B cell (primary cell): ENCODE measurements around the gene OR5AU1. TPM values are rescaled to one million over a fixed set of nuclear protein-coding genes. Genes with fewer than 3 reads are reported as not detected.
A peak's percentile ranks its signal among the peaks of the same experiment; 100 is the strongest.

Source experiments
- ATAC-seq: fragments of 200-7000 bp; cut with Tn5 transposase; one replicate; pipeline ENCODE4 v1.10.0; 2021; ENCODE audit warnings: low read depth, mild to moderate bottlenecking, moderate number of reproducible peaks, moderate library complexity
- CTCF ChIA-PET: fragments of 350-600 bp; sonication (Branson Sonifier 250); formaldehyde crosslinking; loops from one replicate; lab custom pipeline; 2021; ENCODE audit warnings: antibody characterized with exemption, inconsistent platforms; lab: Charles Lee
- POLR2A ChIA-PET: fragments of 350-600 bp; sonication (Branson Sonifier 250); formaldehyde crosslinking; loops from one replicate; lab custom pipeline; 2021; ENCODE audit warnings: antibody characterized with exemption; lab: Charles Lee
- DNase-seq: peaks from one replicate; pipeline ENCODE4 v3.0.0; 2013
- H2AFZ ChIP-seq: 2 replicates; pipeline ENCODE4 v1.6.1; 2012; ENCODE audit warnings: mild to moderate bottlenecking, low read depth, low read length; ENCODE audit not compliant: insufficient read depth, poor library complexity, severe bottlenecking
- H3K27ac ChIP-seq, 2 donors: 1 replicate in 1 of 2; 2 replicates in 1 of 2; pipeline ENCODE4 v1.5.1; 2012 to 2013; ENCODE audit warnings: low read length in 2 of 2, mild to moderate bottlenecking in 2 of 2, moderate library complexity in 1 of 2
- H3K27me3 ChIP-seq, 4 experiments: fragments of 200-600 bp in 1 of 4; sonication (generic) in 1 of 4; replicated peaks in 1 of 4; 1 replicate in 2 of 4; 2 replicates in 2 of 4; pipeline versions ENCODE4 v1.6.1 to v1.7.0; 2013 to 2016; ENCODE audit warnings: low read length in 3 of 4, mild to moderate bottlenecking in 2 of 4, mixed read lengths in 1 of 4, moderate library complexity in 1 of 4; ENCODE audit not compliant: insufficient read depth in 4 of 4, control insufficient read depth in 3 of 4; ENCODE audit errors: control extremely low read depth in 1 of 4
- H3K36me3 ChIP-seq, 2 experiments: replicated peaks in 1 of 2; 1 replicate in 1 of 2; 2 replicates in 1 of 2; pipeline versions ENCODE4 v1.6.1 to v1.7.1; 2013; ENCODE audit warnings: low read length in 1 of 2; ENCODE audit not compliant: insufficient read depth in 2 of 2, control insufficient read depth in 1 of 2; ENCODE audit errors: control extremely low read depth in 1 of 2, extremely low read depth in 1 of 2
- H3K4me1 ChIP-seq, 2 donors: fragments of 200-600 bp in 1 of 2; sonication (generic) in 1 of 2; 1 replicate in 1 of 2; 2 replicates in 1 of 2; pipeline versions ENCODE4 v1.5.1 to v1.6.1; 2013 to 2017; ENCODE audit warnings: low read length in 2 of 2; ENCODE audit not compliant: control insufficient read depth in 2 of 2, insufficient read depth in 2 of 2
- H3K4me2 ChIP-seq: replicated peaks from 2 replicates; pipeline ENCODE3; 2012; ENCODE audit warnings: mild to moderate bottlenecking, low read depth, low read length; ENCODE audit not compliant: poor library complexity, severe bottlenecking
- H3K4me3 ChIP-seq, 5 experiments: fragments of 200-600 bp in 1 of 5; sonication (generic) in 1 of 5; 1 replicate in 3 of 5; 2 replicates in 2 of 5; pipeline versions ENCODE4 v1.5.1 to v1.7.0; 2011 to 2016; ENCODE audit warnings: low read length in 4 of 5, mild to moderate bottlenecking in 4 of 5, low read depth in 2 of 5, control low read depth in 1 of 5, moderate library complexity in 1 of 5; ENCODE audit not compliant: insufficient read depth in 1 of 5; ENCODE audit errors: control extremely low read depth in 1 of 5, extremely low read depth in 1 of 5
- H3K79me2 ChIP-seq: fragments of 200-600 bp; sonication (generic); one replicate; pipeline ENCODE4 v1.6.0; 2016; ENCODE audit warnings: low read length; ENCODE audit not compliant: control insufficient read depth, insufficient read depth
- H3K9ac ChIP-seq: fragments of 200-600 bp; sonication (generic); 2 replicates; pipeline ENCODE4 v1.6.1; 2017; ENCODE audit warnings: mild to moderate bottlenecking, low read length, moderate library complexity
- H3K9me3 ChIP-seq, 3 donors: one replicate each; pipeline versions ENCODE4 v1.6.1 to v1.7.1; 2013; ENCODE audit warnings: low read length in 2 of 3; ENCODE audit not compliant: control insufficient read depth in 2 of 3, insufficient read depth in 1 of 3; ENCODE audit errors: control extremely low read depth in 1 of 3
- H4K20me1 ChIP-seq: 2 replicates; pipeline ENCODE4 v1.6.0; 2012; ENCODE audit warnings: mild to moderate bottlenecking, low read length; ENCODE audit not compliant: insufficient read depth, control insufficient read depth, poor library complexity, severe bottlenecking
- H3K27ac Mint-ChIP-seq: one replicate; pipeline ENCODE4 v1.8.0; 2021; ENCODE audit warnings: mixed read lengths
- H3K27me3 Mint-ChIP-seq: one replicate; pipeline ENCODE4 v1.8.0; 2021; ENCODE audit warnings: mixed read lengths
- H3K4me1 Mint-ChIP-seq: one replicate; pipeline ENCODE4 v1.8.0; 2021; ENCODE audit warnings: mixed read lengths
- H3K4me3 Mint-ChIP-seq: one replicate; pipeline ENCODE4 v1.8.0; 2021; ENCODE audit warnings: mixed read lengths
- H3K9me3 Mint-ChIP-seq: one replicate; pipeline ENCODE4 v1.8.0; 2022; ENCODE audit warnings: mixed read lengths; ENCODE audit not compliant: insufficient read depth
- EZH2 ChIP-seq: IDR thresholded peaks from 2 replicates; pipeline ENCODE4 v1.6.1; 2012; ENCODE audit warnings: borderline replicate concordance, low read depth, mild to moderate bottlenecking, moderate library complexity, low read length; ENCODE audit not compliant: insufficient read depth, poor library complexity, severe bottlenecking
- WGBS: methylation state at CpG from one replicate; pipeline ENCODE4 v1.1.5; 2013; ENCODE audit warnings: missing lambda C conversion rate; ENCODE audit not compliant: insufficient coverage; 5-methylcytosine and 5-hydroxymethylcytosine counted together
- intact Hi-C: fragments of 100-400 bp; cut with micrococcal nuclease; formaldehyde crosslinking; loops from one replicate; pipeline ENCODE4 v1.10.0; 2022
- polyA plus RNA-seq: library from polyadenylated mRNA; depleted of rRNA; stranded (reverse); fragments of >200 nt; gene quantifications from 2 replicates; pipeline ENCODE4 v1.2.3, GENCODE V29; 2012
- total RNA-seq, 2 donors: library from RNA; stranded (reverse); fragments of 120-200 nt in 1 of 2; gene quantifications; 1 replicate in 1 of 2; 2 replicates in 1 of 2; pipeline versions ENCODE4 v1.2.3 to v1.2.4, GENCODE V29; 2013 to 2022
- TF ChIP-seq, protein P1 (sequence below): fragments of 200-600 bp; IDR thresholded peaks from one replicate; pipeline ENCODE4 v1.8.0; 2022; ENCODE audit warnings: antibody characterized with exemption, mild to moderate bottlenecking

Gene OR5AU1
- total and polyA plus RNA-seq, 2 donors (not counting 1 experiment from before 2014, with no cell fraction given), result not detected

DNA sequence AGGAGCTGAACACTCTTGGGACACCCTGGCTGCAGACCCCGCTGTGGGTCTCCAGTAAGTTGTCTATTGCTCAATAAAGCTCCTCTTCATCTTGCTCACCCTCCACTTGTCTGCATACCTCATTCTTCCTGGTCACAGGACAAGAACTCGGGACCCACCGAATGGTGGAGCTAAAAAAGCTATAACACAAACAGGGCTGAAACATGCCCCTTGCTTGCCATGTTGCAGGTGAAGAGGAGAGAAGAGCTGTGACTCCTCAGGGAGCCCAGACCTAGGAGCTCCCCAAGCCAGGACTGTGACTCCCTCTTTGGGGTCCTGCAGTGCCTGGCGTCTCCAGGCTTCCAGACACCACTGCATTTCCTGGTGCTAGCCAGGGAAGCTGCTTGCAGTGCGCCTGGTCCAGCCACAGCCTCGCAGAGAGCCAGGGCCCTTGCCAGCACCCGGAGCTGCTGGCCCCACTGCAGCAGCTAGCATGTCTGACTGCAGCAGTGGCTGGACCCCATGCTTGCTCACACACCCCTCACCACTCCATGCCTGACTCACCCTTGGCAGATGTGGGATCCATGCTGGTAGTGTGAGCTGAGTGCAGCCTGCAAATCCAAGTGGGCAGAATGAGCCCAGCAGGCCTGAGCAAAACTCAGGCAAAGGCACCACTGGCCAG is 37.1 kb upstream of the OR5AU1 start:
- Mint-ChIP-seq H3K4me3 (peak overlapping the region; percentile 65), H3K4me1 (peaks cover 14% of the 10 kb centered on the region), H3K9me3 (no peaks in the 10 kb centered on the region), H3K27me3 (no peaks in the 10 kb centered on the region), H3K27ac (no peak overlapping the region)
- H3K9me3 ChIP-seq, result peaks cover 0 to under 1% (median 0%) of the 10 kb centered on the region in 3 donors
- CTCF ChIA-PET, result no interaction called here
- H4K20me1 ChIP-seq, result no peaks in the 10 kb centered on the region
- TF ChIP-seq EZH2, result no peak
- TF ChIP-seq, protein P1, sequence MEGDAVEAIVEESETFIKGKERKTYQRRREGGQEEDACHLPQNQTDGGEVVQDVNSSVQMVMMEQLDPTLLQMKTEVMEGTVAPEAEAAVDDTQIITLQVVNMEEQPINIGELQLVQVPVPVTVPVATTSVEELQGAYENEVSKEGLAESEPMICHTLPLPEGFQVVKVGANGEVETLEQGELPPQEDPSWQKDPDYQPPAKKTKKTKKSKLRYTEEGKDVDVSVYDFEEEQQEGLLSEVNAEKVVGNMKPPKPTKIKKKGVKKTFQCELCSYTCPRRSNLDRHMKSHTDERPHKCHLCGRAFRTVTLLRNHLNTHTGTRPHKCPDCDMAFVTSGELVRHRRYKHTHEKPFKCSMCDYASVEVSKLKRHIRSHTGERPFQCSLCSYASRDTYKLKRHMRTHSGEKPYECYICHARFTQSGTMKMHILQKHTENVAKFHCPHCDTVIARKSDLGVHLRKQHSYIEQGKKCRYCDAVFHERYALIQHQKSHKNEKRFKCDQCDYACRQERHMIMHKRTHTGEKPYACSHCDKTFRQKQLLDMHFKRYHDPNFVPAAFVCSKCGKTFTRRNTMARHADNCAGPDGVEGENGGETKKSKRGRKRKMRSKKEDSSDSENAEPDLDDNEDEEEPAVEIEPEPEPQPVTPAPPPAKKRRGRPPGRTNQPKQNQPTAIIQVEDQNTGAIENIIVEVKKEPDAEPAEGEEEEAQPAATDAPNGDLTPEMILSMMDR, result no peak
- no peak overlapping the region for H3K9ac ChIP-seq
- no peak overlapping the region for H3K4me3 ChIP-seq
- no peaks in the 10 kb centered on the region for H3K36me3 ChIP-seq
- WGBS, result 96% methylated on average over 7 of the region's 7 CpGs
- H2AFZ ChIP-seq, result no peak overlapping the region
- no peak overlapping the region for H3K27ac ChIP-seq
- H3K4me1 ChIP-seq, result peaks cover 12 to 16% of the 10 kb centered on the region in 2 donors
- POLR2A ChIA-PET, result no interaction called here
- intact Hi-C loops, result no loop called here
- peak overlapping the region; percentile 80 for H3K4me2 ChIP-seq
- DNase-seq (no peak), ATAC-seq (no peak)
- H3K27me3 ChIP-seq, result no peaks in the 10 kb centered on the region
- no peaks in the 10 kb centered on the region for H3K79me2 ChIP-seq

DNA sequence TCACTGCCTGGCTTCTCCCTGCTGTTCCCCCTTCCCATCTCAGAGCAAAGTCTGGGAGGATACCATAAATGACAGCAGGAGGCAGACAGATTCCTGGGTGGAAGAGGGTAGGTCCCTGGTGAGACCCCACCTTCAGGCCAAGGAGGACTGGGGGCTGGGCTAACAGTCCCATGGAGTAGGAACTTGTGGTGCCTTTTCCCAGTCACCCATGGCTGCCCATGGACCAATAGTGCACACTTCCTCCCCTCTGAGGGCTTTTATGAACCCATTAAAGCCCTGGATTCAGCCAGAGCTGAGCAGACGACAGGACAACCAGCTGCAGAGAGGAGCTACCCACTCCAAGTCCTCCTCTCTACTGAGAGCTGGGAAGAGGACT is 36.6 kb upstream of the OR5AU1 start:
- peak overlapping the region; percentile 80 for H3K4me2 ChIP-seq
- TF ChIP-seq EZH2, result no peak
- TF ChIP-seq, protein P1, result no peak
- H3K27me3 Mint-ChIP-seq, result no peaks in the 10 kb centered on the region

More for the DNA sequence above, 36.6 kb upstream of the OR5AU1 start:
- H3K27me3 ChIP-seq, result no peaks in the 10 kb centered on the region
- peak overlapping the region; percentile 73 for H2AFZ ChIP-seq
- no peaks in the 10 kb centered on the region for H3K9me3 Mint-ChIP-seq
- CTCF ChIA-PET, result no interaction called here
- H3K79me2 ChIP-seq, result no peaks in the 10 kb centered on the region
- no peak overlapping the region for H3K27ac Mint-ChIP-seq
- intact Hi-C loops, result no loop called here
- POLR2A ChIA-PET, result no interaction called here
- peaks cover 14% of the 10 kb centered on the region for H3K4me1 Mint-ChIP-seq
- H3K4me3 Mint-ChIP-seq, result peak overlapping the region; percentile 65
- no peak for DNase-seq
- no peak for ATAC-seq
- H3K4me3 ChIP-seq, result peak overlapping the region in 4 of 5 experiments; percentile 28 to 52 (median 45)
- peaks cover 0 to 4% (median 0%) of the 10 kb centered on the region in 3 donors for H3K9me3 ChIP-seq
- H3K36me3 ChIP-seq, result no peaks in the 10 kb centered on the region
- no peaks in the 10 kb centered on the region for H4K20me1 ChIP-seq
- H3K9ac ChIP-seq, result peak overlapping the region; percentile 50
- H3K4me1 ChIP-seq, result peaks cover 12 to 16% of the 10 kb centered on the region in 2 donors
- 0% methylated on average over 1 of the region's 1 CpG for WGBS
- no peak overlapping the region for H3K27ac ChIP-seq
